ENCODE results near the gene C22orf31.

Gene C22orf31

GRCh38 chr22:29065468-29066190, 4.0 kb upstream of the C22orf31 start:
- Histone ChIP-seq H3K9ac (ENCODE audit: insufficient read length, low read depth) (no peak overlapping the region), H3K4me1 (ENCODE audit: insufficient read depth, insufficient read length) (peaks cover 2% of the 10 kb centered on the region), H3K9me3 (ENCODE audit: insufficient read depth, low read length) (no peaks in the 10 kb centered on the region), H3K36me3 (ENCODE audit: insufficient read depth, insufficient read length, low read length) (no peaks in the 10 kb centered on the region), H3K4me3 (ENCODE audit: insufficient read length, low read depth) (no peak overlapping the region), H3K27me3 (ENCODE audit: insufficient read depth, insufficient read length) (peaks cover 10% of the 10 kb centered on the region)
- DNase-seq (ENCODE audit: low read depth, low spot score), result no peak
- TF ChIP-seq SUZ12 (IDR thresholded peaks at IDR 0.05; ENCODE audit: extremely low read depth, insufficient read depth, insufficient read length) (no peak), ZNF274 (IDR thresholded peaks at IDR 0.05; ENCODE audit: low read depth, low read length) (no peak), YY1 (IDR thresholded peaks at IDR 0.05; ENCODE audit: insufficient read depth, insufficient read length) (no peak)

GRCh38 chr22:29062286-29062821, 723 bp upstream of the C22orf31 start:
- Histone ChIP-seq H3K36me3 (ENCODE audit: insufficient read depth, insufficient read length, low read length) (no peaks in the 10 kb centered on the region), H3K9ac (ENCODE audit: insufficient read length, low read depth) (no peak overlapping the region), H3K9me3 (ENCODE audit: insufficient read depth, low read length) (no peaks in the 10 kb centered on the region), H3K4me3 (ENCODE audit: insufficient read length, low read depth) (no peak overlapping the region), H3K27me3 (ENCODE audit: insufficient read depth, insufficient read length) (no peaks in the 10 kb centered on the region), H3K4me1 (ENCODE audit: insufficient read depth, insufficient read length) (no peaks in the 10 kb centered on the region)
- no peak for DNase-seq (ENCODE audit: low read depth, low spot score)
- no peak for TF ChIP-seq YY1 (IDR thresholded peaks at IDR 0.05; ENCODE audit: insufficient read depth, insufficient read length)
- no peak for TF ChIP-seq SUZ12 (IDR thresholded peaks at IDR 0.05; ENCODE audit: extremely low read depth, insufficient read depth, insufficient read length)
- no peak for TF ChIP-seq ZNF274 (IDR thresholded peaks at IDR 0.05; ENCODE audit: low read depth, low read length)

GRCh38 chr22:29060931-29061330, 700 bp downstream of the C22orf31 start:
- Histone ChIP-seq H3K9ac (ENCODE audit: insufficient read length, low read depth) (no peak overlapping the region), H3K4me1 (ENCODE audit: insufficient read depth, insufficient read length) (no peaks in the 10 kb centered on the region), H3K36me3 (ENCODE audit: insufficient read depth, insufficient read length, low read length) (no peaks in the 10 kb centered on the region), H3K9me3 (ENCODE audit: insufficient read depth, low read length) (no peaks in the 10 kb centered on the region), H3K27me3 (ENCODE audit: insufficient read depth, insufficient read length) (no peaks in the 10 kb centered on the region), H3K4me3 (ENCODE audit: insufficient read length, low read depth) (no peak overlapping the region)
- no peak for DNase-seq (ENCODE audit: low read depth, low spot score)
- no peak for TF ChIP-seq SUZ12 (IDR thresholded peaks at IDR 0.05; ENCODE audit: extremely low read depth, insufficient read depth, insufficient read length)
- no peak for TF ChIP-seq YY1 (IDR thresholded peaks at IDR 0.05; ENCODE audit: insufficient read depth, insufficient read length)
- TF ChIP-seq ZNF274 (IDR thresholded peaks at IDR 0.05; ENCODE audit: low read depth, low read length), result no peak

GRCh38 chr22:29060251-29060869, 1.3 kb downstream of the C22orf31 start:
- DNase-seq (ENCODE audit: low read depth, low spot score), result no peak
- H3K9me3 ChIP-seq (ENCODE audit: insufficient read depth, low read length), result no peaks in the 10 kb centered on the region
- TF ChIP-seq YY1 (IDR thresholded peaks at IDR 0.05; ENCODE audit: insufficient read depth, insufficient read length) (no peak), SUZ12 (IDR thresholded peaks at IDR 0.05; ENCODE audit: extremely low read depth, insufficient read depth, insufficient read length) (no peak), ZNF274 (IDR thresholded peaks at IDR 0.05; ENCODE audit: low read depth, low read length) (no peak)

GRCh38 chr22:29056472-29056871, 5.2 kb downstream of the C22orf31 start:
- peaks cover 7% of the 10 kb centered on the region for H3K4me1 ChIP-seq (ENCODE audit: insufficient read depth, insufficient read length)
- no peak for DNase-seq (ENCODE audit: low read depth, low spot score)
- H3K9ac ChIP-seq (ENCODE audit: insufficient read length, low read depth), result no peak overlapping the region
- no peak for TF ChIP-seq ZNF274 (IDR thresholded peaks at IDR 0.05; ENCODE audit: low read depth, low read length)
- no peak for TF ChIP-seq YY1 (IDR thresholded peaks at IDR 0.05; ENCODE audit: insufficient read depth, insufficient read length)
- TF ChIP-seq SUZ12 (IDR thresholded peaks at IDR 0.05; ENCODE audit: extremely low read depth, insufficient read depth, insufficient read length), result no peak
- H3K27me3 ChIP-seq (ENCODE audit: insufficient read depth, insufficient read length), result no peaks in the 10 kb centered on the region
- no peaks in the 10 kb centered on the region for H3K9me3 ChIP-seq (ENCODE audit: insufficient read depth, low read length)
- H3K36me3 ChIP-seq (ENCODE audit: insufficient read depth, insufficient read length, low read length), result no peaks in the 10 kb centered on the region
- no peak overlapping the region for H3K4me3 ChIP-seq (ENCODE audit: insufficient read length, low read depth)

More at GRCh38 chr22:29060251-29060869, 1.3 kb downstream of the C22orf31 start:
- Histone ChIP-seq H3K4me1 (ENCODE audit: insufficient read depth, insufficient read length) (peaks cover 2% of the 10 kb centered on the region), H3K36me3 (ENCODE audit: insufficient read depth, insufficient read length, low read length) (no peaks in the 10 kb centered on the region), H3K27me3 (ENCODE audit: insufficient read depth, insufficient read length) (no peaks in the 10 kb centered on the region), H3K4me3 (ENCODE audit: insufficient read length, low read depth) (no peak overlapping the region), H3K9ac (ENCODE audit: insufficient read length, low read depth) (no peak overlapping the region)

- DNase-seq (ENCODE audit: low read depth, low spot score), result no peak
- H3K4me3 ChIP-seq (ENCODE audit: insufficient read length, low read depth), result no peak overlapping the region
- H3K4me1 ChIP-seq (ENCODE audit: insufficient read depth, insufficient read length), result peaks cover 7% of the 10 kb centered on the region
- TF ChIP-seq ZNF274 (IDR thresholded peaks at IDR 0.05; ENCODE audit: low read depth, low read length), result no peak
- TF ChIP-seq SUZ12 (IDR thresholded peaks at IDR 0.05; ENCODE audit: extremely low read depth, insufficient read depth, insufficient read length), result no peak
- TF ChIP-seq YY1 (IDR thresholded peaks at IDR 0.05; ENCODE audit: insufficient read depth, insufficient read length), result no peak
- peaks cover 9% of the 10 kb centered on the region for H3K36me3 ChIP-seq (ENCODE audit: insufficient read depth, insufficient read length, low read length)
- no peaks in the 10 kb centered on the region for H3K9me3 ChIP-seq (ENCODE audit: insufficient read depth, low read length)
- no peaks in the 10 kb centered on the region for H3K27me3 ChIP-seq (ENCODE audit: insufficient read depth, insufficient read length)
- no peak overlapping the region for H3K9ac ChIP-seq (ENCODE audit: insufficient read length, low read depth)
Measured at GRCh38 chr22:29055192-29055830, 6.3 kb downstream of the C22orf31 start.

Measured in NT2/D1 (cell line).